ENCODE measurements around the gene GIPC2.
A peak's percentile ranks its signal among the peaks of the same experiment; 100 is the strongest.
"Not testable (repeated sequence)": the region's sequence is repeated elsewhere in the genome, so short reads cannot be mapped to it uniquely, and the experiment has no call there.

The GIPC2 gene

GRCh38 chr1:78113156-78113916, 67.6 kb downstream of the GIPC2 start:
- H3K4me3 Mint-ChIP-seq = no peak overlapping the region
- no peak overlapping the region for H3K27ac Mint-ChIP-seq
- no peaks in the 10 kb centered on the region for H3K27me3 Mint-ChIP-seq (ENCODE audit: low read depth)
- no peaks in the 10 kb centered on the region for H3K4me1 Mint-ChIP-seq (ENCODE audit: low read depth)
- no peaks in the 10 kb centered on the region for H3K36me3 Mint-ChIP-seq (ENCODE audit: low read depth)
- H3K9me3 Mint-ChIP-seq = no peaks in the 10 kb centered on the region

DNA sequence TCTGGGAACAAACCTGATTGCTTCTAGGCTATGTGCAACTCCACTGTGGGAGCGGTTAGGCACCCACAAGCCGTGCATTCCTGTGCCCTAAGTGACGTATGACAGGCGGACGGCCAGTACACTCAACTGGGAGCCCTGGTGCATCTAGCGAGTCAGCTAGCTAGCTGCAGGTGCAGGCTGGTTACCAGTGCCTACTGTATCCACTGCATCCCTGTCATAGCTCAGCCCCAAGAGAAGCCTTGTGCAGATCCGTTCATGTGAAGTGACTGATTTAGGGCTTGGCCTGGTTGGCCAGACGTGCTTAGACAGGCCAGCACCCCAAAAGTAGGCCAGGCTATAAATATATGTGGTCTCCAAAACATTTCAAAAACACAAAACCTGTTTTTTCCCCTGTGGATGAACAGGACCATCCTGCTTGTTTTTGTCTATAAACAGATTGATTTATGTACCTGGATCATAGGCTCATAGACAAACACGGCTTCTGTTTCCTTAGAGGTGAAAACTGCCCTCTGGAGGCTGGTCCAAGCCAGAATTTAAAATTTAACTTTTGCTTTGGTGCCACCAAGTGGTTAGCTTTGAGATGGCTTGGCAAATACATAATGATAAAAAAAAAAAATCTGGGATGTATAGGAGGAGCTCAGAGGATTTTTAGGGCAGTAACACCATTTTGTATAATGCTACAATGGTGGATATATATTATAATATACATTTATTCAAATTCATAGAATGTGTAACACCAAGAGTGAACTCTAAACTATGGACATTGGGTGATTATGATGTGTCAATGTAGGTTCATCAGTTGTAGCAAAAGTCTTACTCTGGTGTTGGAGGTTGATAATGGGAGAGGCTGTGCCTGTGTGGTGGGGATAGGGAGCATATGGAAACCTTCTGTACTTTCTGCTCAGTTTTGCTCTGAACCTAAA, 68.5 kb downstream of the GIPC2 start:
- Mint-ChIP-seq H3K4me3 (no peak overlapping the region), H3K9me3 (no peaks in the 10 kb centered on the region), H3K27ac (no peak overlapping the region), H3K4me1 (ENCODE audit: low read depth) (no peaks in the 10 kb centered on the region), H3K27me3 (ENCODE audit: low read depth) (no peaks in the 10 kb centered on the region), H3K36me3 (ENCODE audit: low read depth) (no peaks in the 10 kb centered on the region)

DNA sequence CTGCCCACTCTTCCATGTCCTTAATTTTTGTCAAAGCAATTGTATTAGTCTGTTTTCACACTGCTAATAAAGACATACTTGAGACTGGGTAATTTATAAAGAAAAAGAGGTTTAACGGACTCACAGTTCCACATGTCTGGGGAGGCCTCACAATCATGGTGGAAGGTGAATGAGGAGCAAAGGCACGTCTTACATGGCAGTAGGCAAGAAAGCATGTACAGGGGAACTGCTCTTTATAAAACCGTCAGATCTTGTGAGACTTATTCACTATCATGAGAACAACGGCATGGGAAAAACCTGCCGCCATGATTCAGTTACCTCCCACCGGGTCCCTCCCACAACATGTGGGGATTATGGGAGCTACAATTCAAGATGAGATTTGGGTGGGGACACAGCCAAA, 74.7 kb downstream of the GIPC2 start:
- not testable (repeated sequence) for H3K27ac Mint-ChIP-seq; H3K4me3 Mint-ChIP-seq; H3K27me3 Mint-ChIP-seq (ENCODE audit: low read depth); H3K36me3 Mint-ChIP-seq (ENCODE audit: low read depth); H3K4me1 Mint-ChIP-seq (ENCODE audit: low read depth); H3K9me3 Mint-ChIP-seq

DNA sequence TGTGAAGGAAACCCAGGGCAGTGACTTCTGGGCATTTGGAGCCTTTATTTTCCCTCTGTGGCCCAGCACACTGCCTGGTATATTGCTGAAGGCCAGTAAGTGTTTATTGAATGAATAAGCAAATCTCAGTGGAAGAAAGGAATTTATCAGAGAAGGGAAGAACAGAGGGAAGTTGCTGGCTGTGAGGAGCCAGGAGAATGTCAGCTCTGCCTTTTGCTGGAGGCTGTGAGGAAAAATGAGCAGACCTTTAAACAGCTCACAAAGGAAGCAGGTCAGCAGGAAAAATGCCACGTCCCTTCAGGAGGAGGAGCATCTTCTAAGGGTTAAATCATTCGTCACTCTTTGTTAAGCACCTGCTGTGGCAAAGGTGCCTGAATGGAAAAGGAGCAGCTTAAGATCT, 75.9 kb downstream of the GIPC2 start:
- no peak overlapping the region for H3K4me3 Mint-ChIP-seq
- no peaks in the 10 kb centered on the region for H3K36me3 Mint-ChIP-seq (ENCODE audit: low read depth)
- no peak overlapping the region for H3K27ac Mint-ChIP-seq
- H3K4me1 Mint-ChIP-seq (ENCODE audit: low read depth) = no peaks in the 10 kb centered on the region
- no peaks in the 10 kb centered on the region for H3K9me3 Mint-ChIP-seq
- H3K27me3 Mint-ChIP-seq (ENCODE audit: low read depth) = no peaks in the 10 kb centered on the region

- Mint-ChIP-seq H3K9me3 (no peaks in the 10 kb centered on the region), H3K27ac (no peak overlapping the region), H3K36me3 (ENCODE audit: low read depth) (no peaks in the 10 kb centered on the region)
Measured at GRCh38 chr1:78122389-78122788, 76.6 kb downstream of the GIPC2 start.

GRCh38 chr1:78126506-78126905, 80.7 kb downstream of the GIPC2 start:
- Mint-ChIP-seq H3K27me3 (ENCODE audit: low read depth) (no peaks in the 10 kb centered on the region), H3K4me1 (ENCODE audit: low read depth) (no peaks in the 10 kb centered on the region), H3K36me3 (ENCODE audit: low read depth) (no peaks in the 10 kb centered on the region), H3K4me3 (no peak overlapping the region), H3K27ac (no peak overlapping the region), H3K9me3 (no peaks in the 10 kb centered on the region)

More at GRCh38 chr1:78122389-78122788, 76.6 kb downstream of the GIPC2 start:
- Mint-ChIP-seq H3K4me1 (ENCODE audit: low read depth) (no peaks in the 10 kb centered on the region), H3K27me3 (ENCODE audit: low read depth) (no peaks in the 10 kb centered on the region), H3K4me3 (no peak overlapping the region)

- H3K36me3 Mint-ChIP-seq (ENCODE audit: low read depth) = no peaks in the 10 kb centered on the region
- H3K27me3 Mint-ChIP-seq (ENCODE audit: low read depth) = peaks cover 9% of the 10 kb centered on the region
- H3K4me1 Mint-ChIP-seq (ENCODE audit: low read depth) = no peaks in the 10 kb centered on the region
- H3K27ac Mint-ChIP-seq = no peak overlapping the region
- no peaks in the 10 kb centered on the region for H3K9me3 Mint-ChIP-seq
- H3K4me3 Mint-ChIP-seq = no peak overlapping the region
Measured at GRCh38 chr1:78132174-78132947, 86.6 kb downstream of the GIPC2 start.

DNA sequence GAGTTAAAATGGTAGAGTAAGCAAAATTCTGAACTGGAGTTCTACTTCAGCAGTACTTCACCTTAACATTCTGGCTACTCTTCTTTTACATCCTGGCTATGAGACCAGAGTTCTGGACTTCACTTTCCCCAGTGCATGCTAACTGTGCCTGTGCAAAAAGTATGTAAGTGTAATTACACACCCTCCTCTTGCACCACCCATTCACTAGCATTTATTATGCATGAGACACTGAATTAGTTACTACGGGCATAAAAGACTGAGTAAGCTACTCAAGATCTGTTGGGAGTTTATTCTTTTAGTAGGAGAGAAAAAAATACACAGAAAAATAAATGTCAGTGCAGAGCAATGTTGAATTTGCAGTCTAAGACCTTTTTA, 87.2 kb downstream of the GIPC2 start:
- Mint-ChIP-seq H3K27ac (no peak overlapping the region), H3K36me3 (ENCODE audit: low read depth) (no peaks in the 10 kb centered on the region), H3K4me3 (no peak overlapping the region), H3K27me3 (ENCODE audit: low read depth) (peaks cover 13% of the 10 kb centered on the region), H3K9me3 (no peaks in the 10 kb centered on the region), H3K4me1 (ENCODE audit: low read depth) (no peaks in the 10 kb centered on the region)

DNA sequence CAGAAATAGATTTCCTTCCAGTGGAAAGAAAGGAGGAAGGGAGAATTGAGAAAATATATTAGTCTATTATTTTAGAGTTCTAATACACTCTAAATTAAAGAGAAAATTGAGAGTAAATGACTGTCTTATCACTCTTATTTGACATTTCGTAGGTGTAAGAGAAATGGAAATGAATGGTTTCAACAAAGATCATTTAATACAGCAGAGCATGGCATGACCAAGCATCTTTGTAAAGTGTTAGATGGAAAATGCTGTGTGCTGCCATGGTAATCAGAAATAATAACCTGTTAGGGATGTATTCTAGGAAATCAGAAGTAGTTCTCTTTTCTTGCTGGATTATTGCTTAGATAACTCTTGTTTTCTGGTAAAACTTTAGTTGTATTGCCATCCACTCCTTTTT, 90.9 kb downstream of the GIPC2 start:
- H3K27me3 Mint-ChIP-seq (ENCODE audit: low read depth) = peaks cover 13% of the 10 kb centered on the region
- no peaks in the 10 kb centered on the region for H3K9me3 Mint-ChIP-seq
- no peak overlapping the region for H3K27ac Mint-ChIP-seq
- no peak overlapping the region for H3K4me3 Mint-ChIP-seq
- H3K36me3 Mint-ChIP-seq (ENCODE audit: low read depth) = no peaks in the 10 kb centered on the region
- H3K4me1 Mint-ChIP-seq (ENCODE audit: low read depth) = peaks cover 3% of the 10 kb centered on the region

DNA sequence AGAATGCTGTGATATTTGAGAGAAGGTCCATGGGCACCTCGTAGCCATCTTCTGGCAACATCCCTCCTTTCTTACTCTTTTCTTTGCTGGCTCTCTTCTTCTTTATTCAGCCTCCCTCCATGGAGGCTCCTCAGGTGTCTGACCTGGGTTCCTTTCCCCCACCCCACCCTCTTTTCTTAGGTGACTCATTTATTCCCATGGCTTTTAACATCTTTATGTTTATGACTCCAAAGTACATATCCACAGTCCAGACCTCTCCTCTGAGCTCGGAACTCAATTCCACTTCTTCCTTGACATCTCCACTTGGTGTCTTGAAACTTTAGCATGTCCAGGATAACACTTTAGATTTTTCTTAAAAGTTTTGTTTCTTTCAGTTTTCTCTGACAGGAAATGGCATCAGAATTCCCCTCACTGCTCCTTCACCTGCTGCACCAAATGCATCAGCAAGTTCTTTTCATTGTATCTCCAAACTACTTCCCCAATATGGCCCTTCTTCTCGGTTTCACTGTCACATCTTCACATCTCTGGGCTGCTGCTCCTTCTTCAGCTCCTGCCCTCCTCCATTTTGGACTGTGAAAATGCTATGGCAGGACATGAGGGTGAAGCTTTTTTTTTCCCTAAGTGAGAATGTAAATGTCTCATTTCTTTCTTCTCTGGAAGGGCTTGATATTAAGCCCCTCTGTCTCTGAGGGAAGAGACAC, 95.9 kb downstream of the GIPC2 start:
- H3K27me3 Mint-ChIP-seq (ENCODE audit: low read depth) = peaks cover 13% of the 10 kb centered on the region
- H3K4me3 Mint-ChIP-seq = no peak overlapping the region
- H3K9me3 Mint-ChIP-seq = no peaks in the 10 kb centered on the region
- H3K4me1 Mint-ChIP-seq (ENCODE audit: low read depth) = peaks cover 15% of the 10 kb centered on the region
- no peak overlapping the region for H3K27ac Mint-ChIP-seq
- H3K36me3 Mint-ChIP-seq (ENCODE audit: low read depth) = no peaks in the 10 kb centered on the region

- Mint-ChIP-seq H3K4me1 (ENCODE audit: low read depth) (peaks cover 15% of the 10 kb centered on the region), H3K27me3 (ENCODE audit: low read depth) (peaks cover 5% of the 10 kb centered on the region), H3K36me3 (ENCODE audit: low read depth) (no peaks in the 10 kb centered on the region), H3K9me3 (no peaks in the 10 kb centered on the region), H3K27ac (peak overlapping the region; percentile 85), H3K4me3 (peak overlapping the region; percentile 70)
Measured at GRCh38 chr1:78142736-78143135, 97.0 kb downstream of the GIPC2 start.

DNA sequence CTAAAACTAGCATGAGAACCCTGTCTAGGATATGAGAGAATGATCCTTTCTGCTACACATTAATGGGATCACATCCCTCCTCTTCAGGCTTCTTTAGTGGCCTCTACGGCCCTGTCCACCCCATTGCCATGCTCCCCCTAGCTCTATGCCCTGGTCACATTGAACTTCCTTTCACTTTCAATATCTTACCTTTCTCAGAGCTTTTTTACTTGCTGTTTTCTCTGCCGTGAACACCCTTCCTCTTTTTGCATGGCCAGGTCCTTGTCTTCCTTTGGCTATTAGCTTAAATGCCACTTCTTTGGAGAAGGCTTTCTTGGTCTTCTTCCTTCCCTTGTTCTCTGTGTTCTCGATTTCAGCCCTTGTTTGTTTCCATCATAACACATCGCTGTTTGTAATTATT, 97.4 kb downstream of the GIPC2 start:
- H3K9me3 Mint-ChIP-seq = no peaks in the 10 kb centered on the region
- peaks cover 5% of the 10 kb centered on the region for H3K27me3 Mint-ChIP-seq (ENCODE audit: low read depth)
- H3K4me1 Mint-ChIP-seq (ENCODE audit: low read depth) = peaks cover 15% of the 10 kb centered on the region
- peak overlapping the region; percentile 85 for H3K27ac Mint-ChIP-seq
- H3K4me3 Mint-ChIP-seq = peak overlapping the region; percentile 70
- no peaks in the 10 kb centered on the region for H3K36me3 Mint-ChIP-seq (ENCODE audit: low read depth)

GRCh38 chr1:78143673-78144072, 97.9 kb downstream of the GIPC2 start:
- Mint-ChIP-seq H3K4me3 (peak overlapping the region; percentile 70), H3K27ac (peak overlapping the region; percentile 85), H3K36me3 (ENCODE audit: low read depth) (no peaks in the 10 kb centered on the region), H3K9me3 (no peaks in the 10 kb centered on the region), H3K27me3 (ENCODE audit: low read depth) (peaks cover 5% of the 10 kb centered on the region), H3K4me1 (ENCODE audit: low read depth) (peaks cover 15% of the 10 kb centered on the region)

- Mint-ChIP-seq H3K27me3 (ENCODE audit: low read depth) (peaks cover 5% of the 10 kb centered on the region), H3K4me3 (no peak overlapping the region), H3K4me1 (ENCODE audit: low read depth) (peaks cover 15% of the 10 kb centered on the region), H3K9me3 (no peaks in the 10 kb centered on the region), H3K27ac (no peak overlapping the region), H3K36me3 (ENCODE audit: low read depth) (no peaks in the 10 kb centered on the region)
Measured at GRCh38 chr1:78145105-78145580, 99.4 kb downstream of the GIPC2 start.

Data from T-helper 1 cell treated with Interleukin-12 subunit alpha and Interleukin-12 subunit beta and Interleukin-4 antibody, amounts not matched to agents 30 μg/mL and 1 μg/mL, for 36 hours (primary cell).